Activated T-cell treated with anti-CD3 and anti-CD28 coated beads for 24 hours (primary cell): ENCODE data around the gene KLF14.
"Not testable (repeated sequence)": the region's sequence is repeated elsewhere in the genome, so short reads cannot be mapped to it uniquely, and the experiment has no call there.

ENCODE experiments used
- DNase-seq: peaks from one replicate; pipeline ENCODE4 v3.0.0-alpha.2; 2020; ENCODE audit warnings: low read depth

Gene KLF14

DNA sequence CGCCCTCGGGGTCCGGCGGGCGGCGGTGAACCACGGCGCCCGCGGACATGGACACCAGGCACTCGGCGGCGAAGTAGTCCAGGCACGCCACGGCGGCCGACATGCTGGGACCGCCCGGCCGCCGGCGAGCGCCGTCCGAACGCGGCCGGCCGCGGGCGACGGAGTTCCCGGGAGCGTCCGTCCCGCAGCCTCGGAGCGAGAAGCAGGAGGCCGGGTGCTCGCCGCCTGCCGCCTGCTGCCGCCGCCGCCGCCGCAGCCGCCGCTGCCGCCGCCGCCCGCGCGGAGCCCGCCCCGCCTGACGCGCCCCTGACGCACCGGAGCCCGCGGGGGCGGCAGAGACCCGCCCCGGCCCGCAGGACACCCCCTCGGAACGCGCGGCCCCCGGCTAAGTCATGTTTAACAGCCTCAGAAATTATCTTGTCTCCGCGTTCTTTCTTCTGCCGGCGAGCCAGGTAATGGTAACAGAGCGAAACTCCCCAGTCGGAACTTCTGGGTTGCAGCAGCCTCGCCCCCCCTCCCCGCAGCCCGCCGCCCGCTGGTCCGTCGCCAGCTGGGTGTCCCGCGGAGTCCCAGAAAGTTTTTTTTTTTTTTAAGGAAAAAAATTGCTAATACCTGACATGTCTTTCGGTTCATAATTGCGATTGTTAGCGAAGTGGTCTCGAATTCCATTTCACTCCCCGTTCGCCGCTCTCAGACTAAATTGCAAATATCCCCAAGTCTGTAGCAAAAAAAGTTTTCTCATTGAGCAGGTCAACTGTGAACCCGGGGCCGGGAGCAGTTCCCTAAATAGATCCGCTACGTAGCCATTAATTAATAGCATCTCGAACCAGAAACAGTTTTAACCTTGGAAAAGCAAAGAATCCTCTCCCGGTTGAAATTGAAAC, at the start of gene KLF14:
TSS of gene KLF14 (minus strand) at position 277 of the 884 bp plus-strand sequence. CDS start at position 103, 174 bp downstream.
- DNase-seq, result no peak

- no peak for DNase-seq
Measured at GRCh38 chr7:130781346-130781745, 47.3 kb upstream of the KLF14 start.

- DNase-seq, result no peak
Measured at GRCh38 chr7:130777426-130777825, 43.4 kb upstream of the KLF14 start.

GRCh38 chr7:130772456-130772855, 38.4 kb upstream of the KLF14 start:
- DNase-seq, result not testable (repeated sequence)

GRCh38 chr7:130768854-130769253, 34.8 kb upstream of the KLF14 start:
- no peak for DNase-seq

DNA sequence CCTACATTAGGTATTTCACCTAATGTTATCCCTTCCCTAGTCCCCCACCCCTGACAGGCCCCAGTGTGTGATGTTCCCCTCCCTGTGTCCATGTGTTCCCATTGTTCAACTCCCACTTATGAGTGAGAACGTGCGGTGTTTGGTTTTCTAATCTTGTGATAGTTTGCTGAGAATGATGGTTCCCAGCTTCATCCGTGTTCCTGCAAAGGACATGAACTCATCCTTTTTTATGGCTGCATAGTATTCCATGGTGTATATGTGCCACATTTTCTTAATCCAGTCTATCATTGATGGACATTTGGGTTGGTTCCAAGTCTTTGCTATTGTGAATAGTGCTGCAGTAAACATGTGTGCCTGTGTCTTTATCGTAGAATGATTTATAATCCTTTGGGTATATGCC, 30.6 kb upstream of the KLF14 start:
- DNase-seq, result not testable (repeated sequence)

DNA sequence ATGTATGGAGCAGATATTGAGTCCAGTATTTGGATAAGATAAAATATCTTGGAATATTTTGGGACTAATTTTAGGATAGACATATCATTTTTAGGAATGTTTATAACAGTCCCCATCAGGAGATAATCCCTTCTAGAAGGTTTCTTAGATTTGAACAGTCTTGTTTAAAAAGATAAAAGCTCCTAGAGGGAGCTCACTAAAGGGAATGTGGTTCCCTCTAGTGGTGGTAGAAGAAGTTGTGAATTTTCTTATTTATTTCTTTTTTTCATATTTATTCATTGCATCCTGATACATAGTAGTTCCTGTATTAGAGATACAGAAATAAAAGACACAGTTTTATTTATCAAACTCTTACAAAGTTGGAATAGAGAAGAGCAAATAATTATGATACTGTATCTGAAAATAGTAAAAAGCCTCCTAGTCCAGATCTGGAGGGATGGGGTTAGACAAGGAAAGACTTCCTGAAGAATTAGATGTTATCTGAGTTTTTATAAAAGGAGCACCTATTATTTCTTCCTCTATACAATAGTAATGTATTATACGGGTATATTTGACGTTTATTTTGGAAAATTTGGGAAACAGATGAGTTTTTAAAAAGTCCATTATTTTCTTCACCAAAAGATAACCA, 24.5 kb upstream of the KLF14 start:
- DNase-seq, result no peak

DNA sequence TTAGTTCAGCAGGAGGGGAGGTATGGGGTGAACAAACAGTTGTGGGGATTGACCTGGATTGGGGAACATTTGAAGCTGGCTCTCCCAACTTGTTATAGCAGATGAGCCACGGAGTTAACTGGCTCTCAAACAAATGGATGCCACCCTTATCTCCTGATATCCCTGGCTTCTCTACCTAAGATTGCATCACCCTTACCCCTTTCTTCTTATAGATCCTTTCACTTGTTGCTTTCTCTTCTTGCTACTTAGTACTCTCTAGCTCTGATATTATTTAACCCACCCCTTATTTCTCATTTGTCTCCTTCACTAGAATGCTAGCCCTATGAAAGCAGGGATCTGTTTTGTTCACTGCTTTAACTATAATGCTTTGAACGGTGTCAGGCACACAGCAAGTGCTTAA, 22.3 kb upstream of the KLF14 start:
- DNase-seq, result no peak

DNA sequence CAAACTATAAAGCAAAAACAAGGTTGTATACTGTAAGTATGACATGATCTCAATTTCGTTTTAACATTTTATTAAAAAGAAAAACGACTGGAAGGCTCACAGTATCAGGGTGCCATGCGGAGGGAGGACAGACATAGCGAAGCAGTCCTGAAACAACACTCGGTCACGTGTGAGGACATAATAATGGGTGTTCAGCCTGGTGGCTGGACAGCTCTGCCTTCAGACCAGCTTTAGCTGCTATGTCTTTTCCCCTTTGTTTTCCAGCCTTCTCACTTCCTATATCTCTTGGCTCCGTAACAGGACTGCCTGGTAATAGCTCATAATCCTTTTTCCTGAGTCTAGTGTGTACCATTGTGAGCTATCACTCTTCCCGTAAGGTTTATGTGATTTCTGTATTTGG, 18.4 kb upstream of the KLF14 start:
- no peak for DNase-seq

DNA sequence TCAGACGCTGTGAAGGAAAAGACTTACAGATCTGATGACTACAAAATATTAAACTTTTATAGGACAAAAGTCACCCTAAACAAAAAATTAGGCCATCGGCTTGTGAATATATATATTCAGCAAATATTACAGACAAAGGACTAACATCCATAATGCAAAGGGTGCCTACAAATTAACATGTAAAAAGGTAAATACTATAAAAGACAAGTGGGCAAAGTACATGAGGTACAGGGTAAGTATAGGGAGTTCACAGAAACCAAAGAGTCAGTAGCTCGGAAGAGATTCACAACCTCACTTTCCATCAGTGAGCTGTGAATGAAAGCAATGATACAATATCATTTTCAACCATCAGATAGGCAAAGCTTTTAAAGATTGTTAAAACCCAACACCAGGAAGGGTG, 16.7 kb upstream of the KLF14 start:
- no peak for DNase-seq

GRCh38 chr7:130748531-130749389, 14.8 kb upstream of the KLF14 start:
- no peak for DNase-seq

GRCh38 chr7:130741331-130741995, 7.5 kb upstream of the KLF14 start:
- DNase-seq, result no peak

DNA sequence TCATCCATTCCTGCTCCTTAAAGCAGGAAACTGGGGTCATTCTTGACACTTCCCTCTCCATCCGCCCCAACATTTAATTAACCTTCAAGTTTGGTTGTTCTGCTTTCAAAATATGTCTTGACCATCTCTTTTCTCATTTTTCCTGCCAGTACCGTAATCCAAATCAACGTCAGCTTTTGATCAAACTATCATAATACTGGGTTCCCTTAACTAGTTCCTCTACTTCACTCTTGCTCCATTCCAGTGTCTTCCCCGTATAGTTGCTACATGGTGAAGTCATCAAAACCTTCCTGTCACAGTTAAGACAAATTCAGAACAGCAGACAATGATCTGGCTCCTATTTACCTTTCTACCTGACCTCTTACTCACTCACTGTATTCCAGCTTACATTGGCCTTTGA, 6.6 kb upstream of the KLF14 start:
- DNase-seq, result no peak

GRCh38 chr7:130736298-130736900, 2.4 kb upstream of the KLF14 start:
- DNase-seq, result no peak

- DNase-seq, result no peak
Measured at GRCh38 chr7:130734815-130735716, 1.1 kb upstream of the KLF14 start.

GRCh38 chr7:130732980-130733930, 752 bp downstream of the KLF14 start:
- no peak for DNase-seq

DNA sequence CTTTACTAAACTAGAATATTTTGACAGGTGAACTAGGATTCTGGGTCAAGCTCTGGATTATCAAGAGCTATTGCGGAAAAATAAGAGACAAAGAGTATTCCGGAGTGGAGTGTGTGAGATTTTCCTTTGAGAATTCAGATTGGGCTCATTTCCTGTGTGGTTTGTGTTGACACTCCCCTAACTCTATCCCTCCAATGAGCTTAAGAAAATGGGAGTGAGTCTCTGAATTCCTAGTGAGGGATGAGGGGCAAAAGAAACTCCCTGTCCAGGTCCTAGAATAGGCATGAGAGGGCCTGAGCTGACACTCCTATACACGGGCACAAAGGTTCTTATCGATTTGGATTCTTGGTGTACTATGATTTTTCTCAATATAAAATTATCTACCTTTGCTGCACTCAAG, 10.2 kb downstream of the KLF14 start:
- no peak for DNase-seq

GRCh38 chr7:130721486-130722277, 12.3 kb downstream of the KLF14 start:
- DNase-seq, result no peak

GRCh38 chr7:130719541-130719940, 14.5 kb downstream of the KLF14 start:
- DNase-seq, result no peak
